ENCODE data around the gene CACFD1. TPM values are rescaled to one million over a fixed set of nuclear protein-coding genes. Genes with fewer than 3 reads are reported as not detected.

The CACFD1 gene
- total and polyA plus RNA-seq, 9 of the 15 experiments (the other 6 are each of a cell fraction or from before 2014, with no cell fraction given): 0.11 to 1.4 (median 1.1) TPM; not detected in 2

GRCh38 chr9:133463864-133464615 lies 4.3 kb downstream of the CACFD1 start (continued):
- no peak for TF ChIP-seq ZNF561 (CRISPR knock-in tag; conservative IDR thresholded peaks at IDR 0.05)

GRCh38 chr9:133464638-133465037 lies 4.9 kb downstream of the CACFD1 start:
- Histone ChIP-seq H3K27me3 (ENCODE audit: control insufficient read depth in 2 of 2, insufficient read depth in 2 of 2, low read length in 2 of 2) (peaks cover 23 to 77% of the 10 kb centered on the region in 2 experiments; a peak in 4 of 5 replicates), H3K4me2 (ENCODE audit: insufficient read depth, low read length) (no peak overlapping the region), H3K27ac (ENCODE audit: extremely low read depth, low read depth, low read length) (no peak overlapping the region), H3K36me3 (ENCODE audit: control insufficient read depth, insufficient read depth, low read length) (no peaks in the 10 kb centered on the region), H3K9me3 (replicated peaks; ENCODE audit: control insufficient read depth, insufficient read depth, low read depth, low read length) (no peaks in the 10 kb centered on the region), H3K79me2 (ENCODE audit: control insufficient read depth, insufficient read depth, low read length) (no peaks in the 10 kb centered on the region), H3K4me1 (replicated peaks in 1 of 2; ENCODE audit: control insufficient read depth in 2 of 2, insufficient read depth in 2 of 2, low read length in 2 of 2) (peaks cover 0 to 40% of the 10 kb centered on the region in 2 experiments; a peak in 3 of 5 replicates), H3K4me3 (no peak overlapping the region), H4K20me1 (replicated peaks; ENCODE audit: control insufficient read depth, insufficient read depth, low read length) (peaks cover 29% of the 10 kb centered on the region), H2AFZ (ENCODE audit: low read depth, low read length) (no peak overlapping the region), H3K9me1 (ENCODE audit: control insufficient read depth, insufficient read depth, low read length) (no peaks in the 10 kb centered on the region), H3K9ac (ENCODE audit: insufficient read depth in 1 of 2, low read depth in 2 of 2, low read length in 2 of 2) (no peak overlapping the region)
- intact Hi-C loops (cut with micrococcal nuclease) (no loop called here), in situ Hi-C loops (cut with MboI) (no loop called here)
- no peak for DNase-seq (ENCODE audit: extremely low read depth in 1 of 4, low spot score in 3 of 4)
- POLR2A ChIA-PET: no interaction called here
- WGBS (ENCODE audit: insufficient coverage, low coverage, missing lambda C conversion rate): 3% methylated on average over 10 of the region's 10 CpGs
- no peak for ATAC-seq
- no peak for FAIRE-seq
- TF ChIP-seq GABPA (tag; conservative IDR thresholded peaks at IDR 0.05; ENCODE audit: low read depth): no peak
- no peak for TF ChIP-seq ARID3A (IDR thresholded peaks at IDR 0.05; ENCODE audit: borderline replicate concordance, low read depth, low read length)
- no peak for TF ChIP-seq NCOA6 (IDR thresholded peaks at IDR 0.05)
- no peak for TF ChIP-seq SMARCA4 (IDR thresholded peaks at IDR 0.05)
- TF ChIP-seq EP300 (IDR thresholded peaks at IDR 0.05; ENCODE audit: low read length): no peak
- no peak for TF ChIP-seq CHD2 (IDR thresholded peaks at IDR 0.05; ENCODE audit: low read depth, low read length)
- TF ChIP-seq ZC3H11A (IDR thresholded peaks at IDR 0.05; ENCODE audit: low read depth, low read length): no peak
- TF ChIP-seq UBTF (IDR thresholded peaks at IDR 0.05; ENCODE audit: borderline replicate concordance in 1 of 2, low read depth in 2 of 2, low read length in 2 of 2): no peak
- TF ChIP-seq ZFP1 (CRISPR knock-in tag; IDR thresholded peaks at IDR 0.05): no peak
- TF ChIP-seq RBM15 (IDR thresholded peaks at IDR 0.05; ENCODE audit: insufficient read depth, low read length): no peak
- CTCF ChIA-PET (ENCODE audit: low intra/inter-chr PET ratio): no interaction called here
- no TSS peak for BruUV-seq (replicated peaks)
